RWPE1 (cell line): Measurements from ENCODE around the gene CTNNA2.

Experiments
- CTCF ChIA-PET: fragments of 350-600 bp; sonication (Branson Sonifier 250); formaldehyde crosslinking; extraction: SDS; loops from one replicate; lab custom pipeline; 2021; lab: Yijun Ruan, JAX
- POLR2A ChIA-PET: fragments of 400-600 bp; formaldehyde crosslinking; extraction: SDS; loops from one replicate; lab custom pipeline; 2020; ENCODE audit warnings: antibody characterized with exemption; ENCODE audit not compliant: low non-redundant PET; lab: Yijun Ruan, JAX
- DNase-seq: peaks from one replicate; pipeline ENCODE4 v3.0.0; 2012; ENCODE audit warnings: low spot score
- H3K27ac ChIP-seq: fragments of 450-650 bp; 2 replicates; pipeline ENCODE4 v1.5.1; 2017
- TF ChIP-seq, protein P1 (sequence below): fragments of 450-650 bp; conservative IDR thresholded peaks from 2 replicates; pipeline ENCODE4 v1.5.1; 2017; ENCODE audit warnings: low read depth, mild to moderate bottlenecking

Gene CTNNA2

GRCh38 chr2:79796641-79797040, 283.8 kb downstream of the CTNNA2 start:
- ChIA-PET CTCF (no interaction called here), POLR2A (interaction anchor here (0.7 kb wide), 1 partner anchor 158 kb away, joined by 4 read pairs; no protein-coding TSS in a partner anchor)
- DNase-seq, result peak; percentile 1
- no peak overlapping the region for H3K27ac ChIP-seq
- TF ChIP-seq, protein P1, sequence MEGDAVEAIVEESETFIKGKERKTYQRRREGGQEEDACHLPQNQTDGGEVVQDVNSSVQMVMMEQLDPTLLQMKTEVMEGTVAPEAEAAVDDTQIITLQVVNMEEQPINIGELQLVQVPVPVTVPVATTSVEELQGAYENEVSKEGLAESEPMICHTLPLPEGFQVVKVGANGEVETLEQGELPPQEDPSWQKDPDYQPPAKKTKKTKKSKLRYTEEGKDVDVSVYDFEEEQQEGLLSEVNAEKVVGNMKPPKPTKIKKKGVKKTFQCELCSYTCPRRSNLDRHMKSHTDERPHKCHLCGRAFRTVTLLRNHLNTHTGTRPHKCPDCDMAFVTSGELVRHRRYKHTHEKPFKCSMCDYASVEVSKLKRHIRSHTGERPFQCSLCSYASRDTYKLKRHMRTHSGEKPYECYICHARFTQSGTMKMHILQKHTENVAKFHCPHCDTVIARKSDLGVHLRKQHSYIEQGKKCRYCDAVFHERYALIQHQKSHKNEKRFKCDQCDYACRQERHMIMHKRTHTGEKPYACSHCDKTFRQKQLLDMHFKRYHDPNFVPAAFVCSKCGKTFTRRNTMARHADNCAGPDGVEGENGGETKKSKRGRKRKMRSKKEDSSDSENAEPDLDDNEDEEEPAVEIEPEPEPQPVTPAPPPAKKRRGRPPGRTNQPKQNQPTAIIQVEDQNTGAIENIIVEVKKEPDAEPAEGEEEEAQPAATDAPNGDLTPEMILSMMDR, result no peak

DNA sequence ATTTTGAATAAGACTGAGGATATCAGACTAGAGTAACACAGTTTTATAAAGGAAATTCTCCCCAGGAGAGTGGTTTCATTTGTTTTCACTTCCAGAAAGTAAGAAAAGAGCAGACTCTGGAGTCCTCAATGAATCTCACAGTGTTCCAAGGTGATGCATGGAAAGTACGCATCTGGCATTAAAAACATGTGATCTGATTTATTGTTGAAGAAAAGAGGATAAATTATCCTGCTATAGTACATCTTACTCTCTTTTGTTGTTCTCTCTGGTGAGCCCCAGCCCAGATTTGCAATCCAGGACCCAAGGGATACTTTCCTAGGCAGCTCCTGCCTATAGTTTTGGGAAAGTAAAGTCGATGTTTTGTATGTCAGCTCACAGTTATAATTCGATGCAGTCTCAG, 285.9 kb downstream of the CTNNA2 start:
- POLR2A ChIA-PET, result no interaction called here
- CTCF ChIA-PET, result interaction anchor here (0.6 kb wide), 1 partner anchor 825 kb away, joined by 3 read pairs; no protein-coding TSS in a partner anchor

DNA sequence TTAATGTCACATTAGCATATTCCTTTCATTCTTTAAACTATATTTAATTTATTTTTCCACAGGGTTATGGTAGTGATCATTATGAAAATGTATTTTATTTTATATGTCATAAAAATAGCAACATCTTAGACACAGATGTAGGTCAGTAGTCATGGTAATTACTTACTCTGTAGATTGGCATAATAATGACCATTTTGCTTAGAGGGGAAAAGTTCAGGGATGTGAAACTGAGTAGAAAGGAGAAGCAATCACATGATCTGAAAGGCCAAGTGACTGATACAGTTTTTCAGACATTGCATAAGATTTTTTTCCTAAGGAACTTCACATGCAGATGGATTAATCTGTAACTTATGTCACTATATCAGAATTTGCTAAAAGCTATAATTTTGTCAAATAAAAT, 286.9 kb downstream of the CTNNA2 start:
- ChIA-PET POLR2A (no interaction called here), CTCF (interaction anchor here (0.6 kb wide), 1 partner anchor 47 kb away, joined by 3 read pairs; no protein-coding TSS in a partner anchor)
- TF ChIP-seq, protein P1, result no peak

More for the DNA sequence above, 285.9 kb downstream of the CTNNA2 start:
- H3K27ac ChIP-seq, result no peak overlapping the region
- DNase-seq, result no peak
- TF ChIP-seq, protein P1, result no peak

GRCh38 chr2:79801082-79801481, 288.2 kb downstream of the CTNNA2 start:
- no peak overlapping the region for H3K27ac ChIP-seq
- ChIA-PET CTCF (no interaction called here), POLR2A (no interaction called here)
- DNase-seq, result no peak
- TF ChIP-seq, protein P1, result no peak

More for the DNA sequence above, 286.9 kb downstream of the CTNNA2 start:
- no peak for DNase-seq
- no peak overlapping the region for H3K27ac ChIP-seq

GRCh38 chr2:79817288-79817687, 304.4 kb downstream of the CTNNA2 start:
- H3K27ac ChIP-seq, result no peak overlapping the region
- ChIA-PET POLR2A (no interaction called here), CTCF (no interaction called here)
- DNase-seq, result no peak
- TF ChIP-seq, protein P1, result no peak

DNA sequence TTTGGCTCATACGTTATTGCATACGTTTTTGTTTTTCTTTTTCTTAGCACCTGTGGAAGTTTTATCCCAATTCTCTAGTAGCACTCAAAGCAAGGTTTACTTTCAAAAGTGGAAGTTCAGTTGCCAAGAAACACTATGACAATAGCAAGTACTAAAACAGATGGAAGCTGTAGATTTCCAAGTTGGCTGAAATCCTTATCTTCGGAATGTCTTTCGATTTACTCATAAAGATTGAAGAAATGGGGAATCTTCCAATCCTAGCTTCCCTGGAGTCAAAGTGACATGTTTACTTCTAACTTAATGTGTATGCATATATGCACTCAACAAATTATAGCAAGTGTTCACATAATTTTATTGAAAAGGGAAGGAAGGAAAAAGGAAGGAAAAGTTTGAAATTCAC, 307.4 kb downstream of the CTNNA2 start:
- H3K27ac ChIP-seq, result no peak overlapping the region
- ChIA-PET CTCF (no interaction called here), POLR2A (no interaction called here)
- TF ChIP-seq, protein P1, result no peak
- no peak for DNase-seq
